GM10266 (cell line): Measurements from ENCODE around the gene RNASEH2B.

Experiments
- DNase-seq: peaks from one replicate; pipeline ENCODE4 v3.0.0; 2012; ENCODE audit errors: extremely low spot score
- TF ChIP-seq, protein P1 (sequence below): IDR thresholded peaks from 2 replicates; pipeline ENCODE4 v1.5.1; 2012; ENCODE audit warnings: mild to moderate bottlenecking, low read depth; ENCODE audit not compliant: control insufficient read depth, insufficient read depth; ENCODE audit errors: missing control alignments

The RNASEH2B gene

DNA sequence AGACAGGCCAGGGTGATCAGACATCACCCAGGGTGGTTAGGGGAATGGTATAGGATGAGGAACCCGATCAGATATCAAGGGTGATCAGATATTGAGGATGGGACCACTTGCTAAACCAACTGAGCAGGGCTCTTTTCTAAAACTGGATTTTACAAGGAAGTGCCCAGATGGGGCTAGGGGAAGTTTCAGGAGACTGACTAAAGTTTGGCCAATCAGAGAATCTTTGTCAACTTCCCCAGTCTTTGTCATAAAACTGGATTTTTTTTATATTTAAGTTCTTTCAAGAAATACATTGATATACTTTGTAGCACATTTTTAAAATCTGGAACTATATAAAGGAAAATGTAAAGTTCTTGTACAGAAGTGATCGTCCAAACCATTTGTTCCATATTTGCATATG, 35.6 kb upstream of the RNASEH2B start:
- TF ChIP-seq, protein P1, sequence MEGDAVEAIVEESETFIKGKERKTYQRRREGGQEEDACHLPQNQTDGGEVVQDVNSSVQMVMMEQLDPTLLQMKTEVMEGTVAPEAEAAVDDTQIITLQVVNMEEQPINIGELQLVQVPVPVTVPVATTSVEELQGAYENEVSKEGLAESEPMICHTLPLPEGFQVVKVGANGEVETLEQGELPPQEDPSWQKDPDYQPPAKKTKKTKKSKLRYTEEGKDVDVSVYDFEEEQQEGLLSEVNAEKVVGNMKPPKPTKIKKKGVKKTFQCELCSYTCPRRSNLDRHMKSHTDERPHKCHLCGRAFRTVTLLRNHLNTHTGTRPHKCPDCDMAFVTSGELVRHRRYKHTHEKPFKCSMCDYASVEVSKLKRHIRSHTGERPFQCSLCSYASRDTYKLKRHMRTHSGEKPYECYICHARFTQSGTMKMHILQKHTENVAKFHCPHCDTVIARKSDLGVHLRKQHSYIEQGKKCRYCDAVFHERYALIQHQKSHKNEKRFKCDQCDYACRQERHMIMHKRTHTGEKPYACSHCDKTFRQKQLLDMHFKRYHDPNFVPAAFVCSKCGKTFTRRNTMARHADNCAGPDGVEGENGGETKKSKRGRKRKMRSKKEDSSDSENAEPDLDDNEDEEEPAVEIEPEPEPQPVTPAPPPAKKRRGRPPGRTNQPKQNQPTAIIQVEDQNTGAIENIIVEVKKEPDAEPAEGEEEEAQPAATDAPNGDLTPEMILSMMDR = no peak
- no peak for DNase-seq

DNA sequence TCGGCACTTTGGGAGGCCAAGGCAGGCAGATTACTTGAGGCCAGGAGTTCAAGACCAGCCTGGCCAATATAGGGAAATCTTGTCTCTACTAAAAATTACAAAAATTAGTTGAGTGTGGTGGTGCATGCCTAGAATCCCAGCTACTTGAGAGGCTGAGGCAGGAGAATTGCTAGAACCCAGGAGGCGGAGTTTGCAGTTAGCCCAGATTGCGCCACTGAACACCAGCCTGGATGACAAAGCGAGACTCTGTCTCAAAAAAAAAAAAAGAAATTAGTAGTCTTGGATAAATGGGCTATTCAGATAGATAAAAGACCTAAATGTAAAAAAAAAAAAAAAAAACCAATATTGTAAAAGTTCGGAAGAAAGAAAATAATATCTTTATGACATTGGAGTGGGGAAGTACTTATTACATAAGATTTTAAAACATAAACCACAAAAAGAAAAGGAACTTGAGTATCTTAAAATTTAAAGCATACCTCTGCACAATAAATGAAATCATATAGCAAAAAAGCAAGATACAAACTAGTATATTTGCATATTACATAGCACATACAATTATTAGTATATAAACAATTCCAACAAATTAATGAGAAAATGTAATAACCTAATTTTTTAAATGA, 26.7 kb upstream of the RNASEH2B start:
- no peak for DNase-seq
- TF ChIP-seq, protein P1 = no peak

GRCh38 chr13:50883728-50884127, 25.9 kb upstream of the RNASEH2B start:
- DNase-seq = no peak
- TF ChIP-seq, protein P1 = no peak

- DNase-seq = no peak
- TF ChIP-seq, protein P1 = no peak
Observed at GRCh38 chr13:50884265-50884664, 25.3 kb upstream of the RNASEH2B start.

DNA sequence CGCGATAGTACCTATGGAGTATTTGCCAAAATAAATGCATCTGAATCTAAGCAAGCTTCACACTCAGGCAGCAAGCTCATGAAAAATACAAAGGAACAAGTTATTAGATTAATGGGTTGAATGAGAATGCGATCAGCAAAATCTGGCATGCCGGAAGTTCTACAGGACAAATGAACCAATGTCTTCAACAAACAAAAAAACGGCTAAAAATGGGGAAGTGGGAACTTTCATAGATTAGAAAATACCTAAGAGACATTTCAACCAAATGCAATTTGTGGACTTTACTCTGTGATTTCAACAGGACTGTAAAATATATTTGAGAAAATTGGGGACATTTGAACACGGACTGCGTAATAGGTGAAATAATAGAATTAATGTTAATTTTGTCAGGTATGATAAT, 22.4 kb upstream of the RNASEH2B start:
- TF ChIP-seq, protein P1 = no peak
- no peak for DNase-seq

DNA sequence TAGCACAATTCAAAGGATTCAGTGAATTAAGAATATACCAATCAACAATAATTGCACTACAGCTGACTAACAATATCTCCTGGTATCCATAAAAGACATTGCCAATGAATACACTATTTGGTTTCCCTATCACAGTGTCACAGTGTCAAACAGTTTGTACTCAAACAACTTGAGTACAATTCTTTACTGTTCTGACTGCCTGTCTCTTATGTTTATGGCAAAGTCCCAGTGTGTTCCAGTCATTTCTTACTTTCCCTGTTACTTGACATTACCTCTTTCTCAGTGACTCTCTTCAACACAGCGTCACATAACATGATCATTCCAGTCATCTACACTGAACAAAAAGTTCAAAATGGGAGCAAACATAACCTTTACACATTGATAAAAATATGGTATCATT, 21.2 kb upstream of the RNASEH2B start:
- TF ChIP-seq, protein P1 = no peak
- DNase-seq = no peak

GRCh38 chr13:50889317-50889716, 20.3 kb upstream of the RNASEH2B start:
- TF ChIP-seq, protein P1 = no peak

More at GRCh38 chr13:50889317-50889716, 20.3 kb upstream of the RNASEH2B start:
- no peak for DNase-seq
